SU-DHL-6 (cell line): ENCODE data around the gene HDAC10.

ENCODE experiments used
- H2AFZ ChIP-seq: fragments of 200-600 bp; sonication (generic); 2 replicates; pipeline ENCODE4 v1.6.1; 2014; ENCODE audit warnings: low read depth, mild to moderate bottlenecking, moderate library complexity, mixed read lengths, antibody characterized with exemption, low read length; ENCODE audit not compliant: severe bottlenecking
- H3F3A ChIP-seq: fragments of 200-600 bp; shearing (Covaris generic); 2 replicates; pipeline ENCODE4 v1.6.0; 2016; ENCODE audit warnings: antibody characterized with exemption, mild to moderate bottlenecking; ENCODE audit not compliant: insufficient read depth
- H3K27ac ChIP-seq: fragments of 200-600 bp; sonication (generic); 2 replicates; pipeline ENCODE4 v1.5.1; 2016; ENCODE audit warnings: low read depth, mild to moderate bottlenecking, low read length, moderate library complexity, mixed read lengths
- H3K27me3 ChIP-seq: fragments of 200-600 bp; sonication (generic), shearing (Covaris generic); 2 replicates; pipeline ENCODE4 v1.6.0; 2014; ENCODE audit warnings: mild to moderate bottlenecking, low read length
- H3K36me3 ChIP-seq: fragments of 200-600 bp; sonication (generic); 2 replicates; pipeline ENCODE4 v1.6.1; 2014; ENCODE audit warnings: mild to moderate bottlenecking, low read length, mixed read lengths
- H3K4me2 ChIP-seq: fragments of 300-600, 200-600 bp; shearing (Covaris generic), sonication (generic); 2 replicates; pipeline ENCODE4 v1.6.0; 2014; ENCODE audit warnings: low read length, low read depth, mild to moderate bottlenecking; ENCODE audit not compliant: poor library complexity, severe bottlenecking
- H3K4me3 ChIP-seq: fragments of 200-600 bp; sonication (generic); 2 replicates; pipeline ENCODE4 v1.5.1; 2014; ENCODE audit warnings: antibody characterized with exemption, low read length, mild to moderate bottlenecking, mixed read lengths; ENCODE audit not compliant: insufficient read depth, poor library complexity, severe bottlenecking
- H3K79me2 ChIP-seq: fragments of 200-600 bp; sonication (generic); 2 replicates; pipeline ENCODE4 v1.6.1; 2014; ENCODE audit warnings: mild to moderate bottlenecking, low read length, moderate library complexity; ENCODE audit not compliant: insufficient read depth
- H3K9ac ChIP-seq: fragments of 200-600 bp; sonication (generic); 2 replicates; pipeline ENCODE4 v1.7.0; 2014; ENCODE audit warnings: mild to moderate bottlenecking, low read length
- H3K9me2 ChIP-seq: fragments of 200-600 bp; sonication (generic); replicated peaks from 2 replicates; pipeline ENCODE4 v1.6.1; 2014; ENCODE audit warnings: low read length; ENCODE audit not compliant: insufficient read depth
- H3K9me3 ChIP-seq: fragments of 200-600 bp; sonication (generic); 2 replicates; pipeline ENCODE4 v1.6.1; 2014; ENCODE audit warnings: low read length, mixed read lengths; ENCODE audit not compliant: insufficient read depth
- H4K20me1 ChIP-seq: fragments of 200-600 bp; sonication (generic); 2 replicates; pipeline ENCODE4 v1.6.1; 2014; ENCODE audit warnings: low read depth, mild to moderate bottlenecking, antibody characterized with exemption, low read length, moderate library complexity, mixed read lengths
- CTCF ChIP-seq: fragments of 200-600 bp; sonication (generic); IDR thresholded peaks from one replicate; pipeline ENCODE4 v1.5.1; 2017; ENCODE audit warnings: antibody characterized with exemption, mild to moderate bottlenecking, low read length, moderate library complexity; ENCODE audit not compliant: insufficient read depth, poor library complexity, severe bottlenecking
- EZH2phosphoT487 ChIP-seq: fragments of 200-600 bp; sonication (generic), shearing (Covaris generic); conservative IDR thresholded peaks from 2 replicates; pipeline ENCODE4 v1.6.1; 2018; ENCODE audit warnings: mild to moderate bottlenecking, antibody characterized with exemption, low read length, moderate library complexity, mixed read lengths

HDAC10 gene

DNA sequence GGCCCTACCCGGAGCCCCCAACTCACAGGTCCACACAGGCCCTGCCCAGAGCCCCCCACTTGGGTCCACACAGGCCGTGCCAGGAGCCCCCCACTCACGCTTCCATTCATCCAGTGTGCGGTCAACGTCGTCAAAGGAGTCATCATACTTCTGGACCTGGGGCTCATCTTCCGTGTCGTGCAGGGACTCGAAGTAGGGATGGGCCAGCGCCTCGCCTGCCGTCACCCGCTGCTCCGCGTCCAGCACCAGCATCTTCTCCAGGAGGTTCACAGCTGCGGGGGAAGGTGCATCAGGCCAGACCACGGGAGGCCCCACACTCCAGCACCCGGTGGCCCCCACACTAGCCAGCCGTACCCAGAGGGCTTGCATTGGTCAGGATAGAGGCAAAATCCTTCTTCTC lies 4.0 kb upstream of the HDAC10 start:
- Histone ChIP-seq H3K9me2 (no peaks in the 10 kb centered on the region), H3K27me3 (no peaks in the 10 kb centered on the region), H3K27ac (no peak overlapping the region), H3K79me2 (0 out of 2 replicates have a peak, but pooled peaks cover 4% of the 10 kb centered on the region), H3F3A (peaks cover 10% of the 10 kb centered on the region; the same call in 1 of the 2 replicates), H3K9ac (no peak overlapping the region), H3K4me3 (no peak overlapping the region), H2AFZ (no peak overlapping the region), H3K36me3 (no peaks in the 10 kb centered on the region), H4K20me1 (no peaks in the 10 kb centered on the region), H3K4me2 (no peak overlapping the region), H3K9me3 (no peaks in the 10 kb centered on the region)
- TF ChIP-seq EZH2phosphoT487: no peak
- TF ChIP-seq CTCF: no peak

GRCh38 chr22:50253941-50254340 lies 2.9 kb upstream of the HDAC10 start:
- no peak overlapping the region for H3K9ac ChIP-seq
- no peaks in the 10 kb centered on the region for H3K27me3 ChIP-seq
- no peak overlapping the region for H3K4me3 ChIP-seq
- H3K4me2 ChIP-seq: no peak overlapping the region
- H3K36me3 ChIP-seq: no peaks in the 10 kb centered on the region
- no peaks in the 10 kb centered on the region for H3K9me2 ChIP-seq
- no peaks in the 10 kb centered on the region for H3K9me3 ChIP-seq
- H2AFZ ChIP-seq: no peak overlapping the region
- TF ChIP-seq CTCF: no peak
- H3K79me2 ChIP-seq: 0 out of 2 replicates have a peak, but pooled peaks cover 7% of the 10 kb centered on the region
- H4K20me1 ChIP-seq: no peaks in the 10 kb centered on the region
- peaks cover 10% of the 10 kb centered on the region; the same call in 1 of the 2 replicates for H3F3A ChIP-seq
- H3K27ac ChIP-seq: no peak overlapping the region

DNA sequence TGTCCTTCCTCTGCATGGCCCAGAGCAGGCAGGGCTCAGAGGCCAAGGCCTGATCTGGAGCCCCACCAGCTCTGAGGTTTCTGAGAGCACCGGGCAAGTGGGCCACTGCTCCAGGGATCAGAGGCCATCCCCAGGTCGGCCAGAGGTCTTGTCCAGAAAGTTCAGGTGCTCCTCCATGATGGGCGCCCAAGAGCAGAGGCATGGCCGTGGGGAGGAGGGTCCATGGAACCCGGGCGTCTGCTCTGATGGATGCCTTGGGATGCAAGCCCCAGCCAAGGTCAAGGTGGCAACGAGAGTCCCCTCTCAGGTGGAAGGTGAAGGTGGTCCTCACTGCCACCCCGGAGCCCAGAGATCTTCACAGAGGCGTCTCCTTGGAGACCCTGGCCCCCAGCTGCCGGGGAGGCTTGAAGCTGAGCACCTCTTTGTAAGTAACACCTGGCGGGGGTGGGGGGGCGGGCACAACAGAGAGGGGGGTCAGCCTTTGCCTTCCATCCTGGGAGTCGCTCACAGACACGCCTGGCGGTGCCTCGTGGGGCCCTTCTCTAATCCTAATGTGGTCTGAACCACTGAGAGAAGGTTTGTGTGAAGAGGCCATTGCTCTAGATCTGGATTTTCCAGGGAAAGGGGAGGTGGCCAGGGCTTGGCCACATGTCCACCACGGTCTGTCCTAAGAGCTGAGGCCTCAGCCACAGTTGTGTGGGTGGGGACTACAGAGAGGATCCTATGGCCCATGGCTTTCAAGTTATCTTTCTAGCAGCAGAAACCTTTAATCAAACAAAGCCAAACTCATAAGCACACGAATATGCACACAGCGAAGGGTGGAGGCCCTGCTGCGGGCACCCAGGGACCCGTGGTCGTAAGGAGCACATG lies 2.2 kb upstream of the HDAC10 start:
- Histone ChIP-seq H4K20me1 (no peaks in the 10 kb centered on the region), H3K79me2 (0 out of 2 replicates have a peak, but pooled peaks cover 7% of the 10 kb centered on the region), H3K4me2 (no peak overlapping the region), H3K36me3 (no peaks in the 10 kb centered on the region), H3K27ac (no peak overlapping the region), H3F3A (peaks cover 10% of the 10 kb centered on the region; the same call in 1 of the 2 replicates), H2AFZ (no peak overlapping the region), H3K9me3 (no peaks in the 10 kb centered on the region), H3K27me3 (no peaks in the 10 kb centered on the region), H3K4me3 (no peak overlapping the region), H3K9ac (no peak overlapping the region), H3K9me2 (no peaks in the 10 kb centered on the region)
- no peak for TF ChIP-seq EZH2phosphoT487
- no peak for TF ChIP-seq CTCF
